ACC112 (cell line): ENCODE data around the gene IFNL3.
A peak's percentile ranks its signal among the peaks of the same experiment; 100 is the strongest.
"Not testable (repeated sequence)": the region's sequence is repeated elsewhere in the genome, so short reads cannot be mapped to it uniquely, and the experiment has no call there.

Source experiments
- H2AFZ ChIP-seq: fragments of 200-600 bp; sonication (generic); one replicate; pipeline ENCODE4 v1.6.0; 2017; ENCODE audit warnings: antibody characterized with exemption, low read length; ENCODE audit not compliant: unreplicated experiment
- H3K27ac ChIP-seq: fragments of 200-600 bp; sonication (generic); 2 replicates; pipeline ENCODE4 v1.5.1; 2014; ENCODE audit warnings: low read depth, mild to moderate bottlenecking, antibody characterized with exemption, low read length, moderate library complexity
- H3K27me3 ChIP-seq: fragments of 200-600 bp; sonication (generic); 2 replicates; pipeline ENCODE4 v1.6.1; 2014; ENCODE audit warnings: mild to moderate bottlenecking, antibody characterized with exemption, low read length, moderate library complexity, mixed read lengths; ENCODE audit not compliant: insufficient read depth
- H3K36me3 ChIP-seq: fragments of 200-600 bp; sonication (generic); 2 replicates; pipeline ENCODE4 v1.6.1; 2016; ENCODE audit warnings: mild to moderate bottlenecking, antibody characterized with exemption, low read length, moderate library complexity, mixed read lengths; ENCODE audit not compliant: insufficient read depth
- H3K4me1 ChIP-seq: fragments of 200-600 bp; sonication (generic); one replicate; pipeline ENCODE4 v1.6.1; 2016; ENCODE audit warnings: low read length, mixed read lengths; ENCODE audit not compliant: insufficient read depth, unreplicated experiment, control insufficient read depth
- H3K4me3 ChIP-seq: fragments of 200-600 bp; sonication (generic); 2 replicates; pipeline ENCODE4 v1.5.1; 2014; ENCODE audit warnings: mild to moderate bottlenecking, low read depth, low read length
- H3K79me2 ChIP-seq: fragments of 200-600 bp; sonication (generic); one replicate; pipeline ENCODE4 v1.6.0; 2016; ENCODE audit warnings: low read length; ENCODE audit not compliant: control insufficient read depth, unreplicated experiment, insufficient read depth

The IFNL3 gene

DNA sequence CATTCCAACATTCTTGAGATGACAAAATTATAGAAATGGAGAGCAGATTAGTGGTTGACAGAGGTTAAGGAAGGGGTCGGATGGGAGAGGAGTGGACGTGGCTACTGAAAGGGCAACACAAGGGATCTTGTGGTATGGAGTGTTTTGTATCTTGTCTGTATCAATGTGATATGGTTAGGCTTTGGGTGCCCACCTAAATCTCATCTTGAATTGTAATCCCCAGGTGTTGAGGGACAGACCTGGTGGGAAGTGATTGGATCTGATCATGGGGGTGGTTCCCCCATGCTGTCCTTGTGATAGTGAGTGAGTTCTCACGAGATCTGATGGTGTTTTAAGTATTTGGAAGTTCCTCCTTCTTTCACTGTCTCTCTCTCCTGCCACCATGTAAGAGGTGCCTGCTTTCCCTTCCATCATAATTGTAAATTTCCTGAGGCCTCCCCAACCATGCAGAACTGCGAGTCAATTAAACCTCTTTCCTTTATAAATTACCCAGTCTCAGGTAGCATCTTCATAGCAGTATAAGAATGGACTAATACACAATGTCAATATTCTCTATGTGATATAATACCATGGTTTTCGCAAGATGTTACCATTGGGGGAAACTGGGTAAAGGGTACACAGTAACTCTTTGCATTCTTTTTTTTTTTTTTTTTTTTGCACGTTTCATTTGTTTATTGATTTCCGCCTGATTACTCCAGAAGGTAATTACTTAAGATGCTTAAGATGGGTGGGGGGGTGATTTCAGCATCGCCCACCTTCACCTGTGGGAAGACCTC, 8.8 kb upstream of the IFNL3 start:
- Histone ChIP-seq H3K36me3 (no peaks in the 10 kb centered on the region), H3K4me3 (no peak overlapping the region), H3K79me2 (no peaks in the 10 kb centered on the region), H3K27me3 (peaks cover 11% of the 10 kb centered on the region; the same call in 1 of the 2 replicates), H3K27ac (no peak overlapping the region), H2AFZ (no peak overlapping the region), H3K4me1 (no peaks in the 10 kb centered on the region)

GRCh38 chr19:39252458-39252857, 7.7 kb upstream of the IFNL3 start:
- Histone ChIP-seq H3K4me3 (no peak overlapping the region), H2AFZ (no peak overlapping the region), H3K79me2 (no peaks in the 10 kb centered on the region), H3K36me3 (no peaks in the 10 kb centered on the region), H3K27ac (no peak overlapping the region), H3K27me3 (peaks cover 19% of the 10 kb centered on the region; the same call in 1 of the 2 replicates), H3K4me1 (no peaks in the 10 kb centered on the region)

DNA sequence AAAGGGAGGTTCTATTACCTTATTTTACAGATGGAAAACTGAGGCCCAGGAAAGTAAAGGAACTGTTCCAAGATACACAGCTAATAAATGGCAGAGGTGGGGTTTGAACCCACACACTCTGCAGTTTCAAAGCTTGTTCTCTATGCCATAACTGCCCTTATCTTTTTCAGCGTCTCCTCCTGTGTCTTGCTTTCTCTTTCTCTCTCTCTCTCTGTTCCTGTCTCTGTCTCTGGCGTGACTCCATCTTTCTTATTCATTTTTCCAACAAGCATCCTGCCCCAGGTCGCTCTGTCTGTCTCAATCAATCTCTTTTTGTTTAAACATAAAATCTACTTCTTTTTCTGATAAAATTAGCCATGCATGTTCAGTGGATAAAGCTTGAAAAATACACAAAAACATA, 7.0 kb upstream of the IFNL3 start:
- Histone ChIP-seq H3K4me3 (no peak overlapping the region), H3K27ac (no peak overlapping the region), H3K27me3 (peaks cover 19% of the 10 kb centered on the region; the same call in 1 of the 2 replicates), H2AFZ (no peak overlapping the region), H3K4me1 (no peaks in the 10 kb centered on the region), H3K36me3 (no peaks in the 10 kb centered on the region), H3K79me2 (no peaks in the 10 kb centered on the region)

DNA sequence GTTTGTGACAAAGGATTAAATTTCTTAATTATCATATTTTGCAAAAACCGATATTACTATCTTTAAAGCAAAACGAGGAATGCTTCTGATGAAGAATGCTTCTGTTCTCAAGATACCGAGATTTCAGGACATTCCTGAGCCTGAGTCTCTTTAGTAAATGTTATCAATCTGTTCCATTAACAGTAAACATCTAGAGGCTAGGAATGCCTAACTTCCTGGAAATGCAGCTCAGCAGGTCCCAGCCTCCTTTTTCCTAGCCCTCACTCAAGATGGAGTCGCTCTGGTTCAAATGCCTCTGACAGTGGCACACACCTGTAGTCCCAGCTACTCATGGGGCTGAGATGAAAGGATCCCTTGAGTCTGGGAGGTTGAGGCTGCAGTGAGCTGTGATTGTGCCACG, 6.3 kb upstream of the IFNL3 start:
- Histone ChIP-seq H3K79me2 (no peaks in the 10 kb centered on the region), H3K27me3 (peaks cover 14% of the 10 kb centered on the region; the same call in 1 of the 2 replicates), H3K4me3 (no peak overlapping the region), H3K36me3 (no peaks in the 10 kb centered on the region), H3K27ac (no peak overlapping the region), H3K4me1 (no peaks in the 10 kb centered on the region), H2AFZ (no peak overlapping the region)

DNA sequence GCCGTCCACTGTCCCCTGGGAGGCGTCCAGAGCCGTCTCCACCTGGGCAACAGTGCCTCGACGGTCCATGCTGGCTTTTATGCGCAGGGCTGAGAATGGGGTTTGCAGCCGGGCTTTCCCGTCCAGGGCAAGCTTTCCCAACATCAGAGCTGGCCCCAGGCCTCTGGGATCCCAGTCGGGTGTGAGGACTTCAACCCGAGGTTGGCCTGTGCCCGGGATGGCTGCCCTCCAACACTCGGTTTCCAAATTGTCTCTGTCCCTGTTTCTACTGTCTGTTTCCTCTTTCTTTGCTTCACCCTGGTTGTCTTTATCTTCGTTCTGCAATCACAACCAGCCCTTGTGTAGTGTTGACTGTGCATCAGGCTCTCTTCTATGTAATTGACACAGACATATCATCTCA, 4.0 kb upstream of the IFNL3 start, which contains the start of gene IFNL4:
IFNL4 (minus strand) TSS at position 51 of the 400 bp plus-strand sequence.
- no peaks in the 10 kb centered on the region for H3K36me3 ChIP-seq
- no peaks in the 10 kb centered on the region for H3K79me2 ChIP-seq
- no peak within 1 kb of the TSS for H2AFZ ChIP-seq
- no peak within 1 kb of the TSS for H3K27ac ChIP-seq
- H3K4me1 ChIP-seq = no peaks in the 10 kb centered on the region
- H3K27me3 ChIP-seq = peaks cover 11% of the 10 kb centered on the region; the same call in 1 of the 2 replicates
- H3K4me3 ChIP-seq = peak within 1 kb of the TSS; percentile 74

GRCh38 chr19:39247701-39248664, 3.2 kb upstream of the IFNL3 start:
- peaks cover 11% of the 10 kb centered on the region; the same call in 1 of the 2 replicates for H3K27me3 ChIP-seq
- H2AFZ ChIP-seq = no peak overlapping the region
- H3K4me1 ChIP-seq = no peaks in the 10 kb centered on the region
- H3K36me3 ChIP-seq = no peaks in the 10 kb centered on the region
- H3K27ac ChIP-seq = no peak overlapping the region
- no peaks in the 10 kb centered on the region for H3K79me2 ChIP-seq
- peak overlapping the region; percentile 74 for H3K4me3 ChIP-seq

DNA sequence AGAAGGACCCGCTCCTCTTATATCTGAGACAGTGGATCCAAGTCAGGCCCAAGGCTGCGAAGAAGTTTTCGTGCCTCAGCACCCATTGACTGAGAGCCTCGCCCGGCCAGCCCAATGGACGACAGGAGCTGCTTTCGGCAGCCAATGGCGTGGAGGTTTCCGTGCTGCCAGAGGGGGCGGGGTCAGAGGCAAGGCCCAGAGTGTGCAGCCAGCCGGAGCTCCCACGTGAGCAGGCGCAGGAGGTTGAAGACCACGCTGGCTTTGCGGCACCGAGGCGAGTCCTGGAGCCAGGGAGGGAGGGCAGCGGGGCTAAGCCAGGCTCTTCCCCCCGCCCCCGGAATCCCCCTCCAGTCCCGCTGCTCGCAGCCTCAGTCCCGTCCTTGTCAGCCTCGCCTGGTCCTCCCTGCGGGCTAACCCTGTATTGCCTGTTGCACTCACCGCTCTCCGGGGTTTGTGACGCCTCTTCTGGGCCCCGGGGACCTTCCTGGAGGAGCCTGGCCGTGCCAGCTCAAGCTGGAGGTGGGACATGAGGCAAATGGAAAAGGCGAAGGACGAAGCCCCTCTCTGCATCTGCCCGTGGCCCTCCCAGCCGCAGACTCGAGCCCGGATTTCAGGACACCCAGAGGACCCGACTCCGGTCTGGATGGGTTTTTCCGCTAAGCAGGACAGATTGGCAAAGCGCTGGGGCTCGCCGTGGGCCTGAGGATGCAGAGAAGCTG, 2.3 kb upstream of the IFNL3 start:
- Histone ChIP-seq H2AFZ (peak overlapping the region; percentile 43), H3K36me3 (no peaks in the 10 kb centered on the region), H3K4me1 (no peaks in the 10 kb centered on the region), H3K27ac (no peak overlapping the region), H3K79me2 (no peaks in the 10 kb centered on the region), H3K27me3 (peaks cover 11% of the 10 kb centered on the region; the same call in 1 of the 2 replicates), H3K4me3 (peak overlapping the region; percentile 74)

GRCh38 chr19:39245166-39245565, 360 bp upstream of the IFNL3 start:
- not testable (repeated sequence) for H2AFZ ChIP-seq, H3K36me3 ChIP-seq, H3K4me1 ChIP-seq, H3K79me2 ChIP-seq, H3K4me3 ChIP-seq, H3K27ac ChIP-seq
- H3K27me3 ChIP-seq = peaks cover 11% of the 10 kb centered on the region; the same call in 1 of the 2 replicates

DNA sequence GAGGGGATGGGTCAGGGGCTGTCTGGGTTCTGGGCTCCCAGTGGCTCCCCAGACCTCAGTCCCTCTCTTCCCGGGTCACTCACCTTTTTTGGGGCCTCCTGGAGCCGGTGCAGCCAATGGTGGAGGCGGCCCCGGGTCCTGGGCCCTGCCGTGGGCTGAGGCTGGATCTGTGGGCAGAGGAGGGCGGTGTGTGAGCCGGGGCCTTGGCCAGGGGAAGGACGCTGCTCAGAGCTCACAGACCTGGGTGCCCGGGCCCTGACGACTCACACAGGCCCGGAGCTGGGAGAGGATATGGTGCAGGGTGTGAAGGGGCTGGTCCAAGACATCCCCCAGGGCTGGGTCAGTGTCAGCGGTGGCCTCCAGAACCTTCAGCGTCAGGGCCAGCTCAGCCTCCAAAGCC, 1.1 kb downstream of the IFNL3 start:
- H3K4me3 ChIP-seq, H3K27me3 ChIP-seq, H3K4me1 ChIP-seq, H3K27ac ChIP-seq, H2AFZ ChIP-seq, H3K79me2 ChIP-seq, H3K36me3 ChIP-seq: not testable (repeated sequence)

GRCh38 chr19:39240421-39240820, 4.4 kb downstream of the IFNL3 start:
- H3K4me3 ChIP-seq = no peak overlapping the region

More at GRCh38 chr19:39240421-39240820, 4.4 kb downstream of the IFNL3 start:
- Histone ChIP-seq H3K79me2 (no peaks in the 10 kb centered on the region), H3K36me3 (no peaks in the 10 kb centered on the region), H3K27ac (no peak overlapping the region), H3K4me1 (no peaks in the 10 kb centered on the region), H3K27me3 (no peaks in the 10 kb centered on the region), H2AFZ (no peak overlapping the region)
